Liver (tissue), 9 donors: ENCODE measurements around the gene INTS15. TPM values are rescaled to one million over a fixed set of nuclear protein-coding genes. Genes with fewer than 3 reads are reported as not detected.

Experiments used
- DNase-seq: peaks from one replicate; pipeline ENCODE4 v3.0.0-alpha.2; 2017; ENCODE audit warnings: low spot score
- H3K27ac ChIP-seq, 2 donors: one replicate each; pipeline ENCODE4 v1.7.0; 2013; ENCODE audit warnings: inconsistent platforms in 2 of 2, low read length in 2 of 2, control low read depth in 1 of 2, low read depth in 1 of 2, mild to moderate bottlenecking in 1 of 2
- H3K27me3 ChIP-seq, 4 donors: one replicate each; pipeline versions ENCODE4 v1.6.1 to v1.7.0; 2013; ENCODE audit warnings: low read length in 3 of 4, inconsistent platforms in 1 of 4, mild to moderate bottlenecking in 1 of 4, moderate library complexity in 1 of 4; ENCODE audit not compliant: control insufficient read depth in 4 of 4, insufficient read depth in 4 of 4
- H3K36me3 ChIP-seq, 4 donors: one replicate each; pipeline versions ENCODE4 v1.6.1 to v1.7.0; 2013; ENCODE audit warnings: low read length in 3 of 4, mild to moderate bottlenecking in 3 of 4, low read depth in 1 of 4, moderate library complexity in 1 of 4; ENCODE audit not compliant: control insufficient read depth in 4 of 4, insufficient read depth in 3 of 4
- H3K4me1 ChIP-seq, 4 donors: one replicate each; pipeline versions ENCODE4 v1.6.1 to v1.7.0; 2013; ENCODE audit warnings: low read length in 3 of 4, mild to moderate bottlenecking in 3 of 4, moderate library complexity in 1 of 4; ENCODE audit not compliant: control insufficient read depth in 4 of 4, insufficient read depth in 4 of 4
- H3K4me3 ChIP-seq, 3 donors: one replicate each; pipeline versions ENCODE4 v1.6.1 to v1.7.0; 2013; ENCODE audit warnings: low read length in 3 of 3, control low read depth in 1 of 3, low read depth in 1 of 3, mild to moderate bottlenecking in 1 of 3
- H3K9ac ChIP-seq, 2 donors: one replicate each; pipeline ENCODE4 v1.7.0; 2013; ENCODE audit warnings: low read length in 2 of 2, mild to moderate bottlenecking in 2 of 2, moderate library complexity in 2 of 2, control low read depth in 1 of 2, low read depth in 1 of 2
- H3K9me3 ChIP-seq, 4 donors: one replicate each; pipeline versions ENCODE4 v1.6.1 to v1.7.0; 2013; ENCODE audit warnings: low read length in 3 of 4; ENCODE audit not compliant: control insufficient read depth in 4 of 4
- EGR1 ChIP-seq, 2 donors: IDR thresholded peaks; 2 replicates each; pipeline ENCODE4 v1.6.1; 2016 to 2018; ENCODE audit warnings: antibody characterized with exemption in 2 of 2, low read depth in 2 of 2
- FOXA1 ChIP-seq: IDR thresholded peaks from 2 replicates; pipeline ENCODE4 v1.6.1; 2016; ENCODE audit warnings: antibody characterized with exemption
- FOXA2 ChIP-seq: IDR thresholded peaks from 2 replicates; pipeline ENCODE4 v1.6.1; 2016; ENCODE audit warnings: antibody characterized with exemption
- GABPA ChIP-seq, 2 donors: IDR thresholded peaks in 1 of 2; conservative IDR thresholded peaks in 1 of 2; 2 replicates each; pipeline ENCODE4 v1.6.1; 2016; ENCODE audit warnings: antibody characterized with exemption in 2 of 2, mild to moderate bottlenecking in 1 of 2, moderate library complexity in 1 of 2
- HNF4A ChIP-seq, 2 donors: conservative IDR thresholded peaks; 2 replicates each; pipeline ENCODE4 v1.6.1; 2016; ENCODE audit warnings: antibody characterized with exemption in 2 of 2, mild to moderate bottlenecking in 2 of 2
- HNF4G ChIP-seq: IDR thresholded peaks from 2 replicates; pipeline ENCODE4 v1.6.1; 2016; ENCODE audit warnings: antibody characterized with exemption
- JUND ChIP-seq, 2 donors: IDR thresholded peaks; 2 replicates each; pipeline ENCODE4 v1.6.1; 2016; ENCODE audit warnings: antibody characterized with exemption in 2 of 2
- NR2F2 ChIP-seq: IDR thresholded peaks from 2 replicates; pipeline ENCODE4 v1.6.1; 2016; ENCODE audit warnings: antibody characterized with exemption
- RXRA ChIP-seq, 2 donors: IDR thresholded peaks; 2 replicates each; pipeline ENCODE4 v1.6.1; 2017 to 2018; ENCODE audit warnings: antibody characterized with exemption in 2 of 2, mild to moderate bottlenecking in 1 of 2
- SP1 ChIP-seq: IDR thresholded peaks from 2 replicates; pipeline ENCODE4 v1.6.1; 2018; ENCODE audit warnings: antibody characterized with exemption, mild to moderate bottlenecking
- TAF1 ChIP-seq: conservative IDR thresholded peaks from 2 replicates; pipeline ENCODE4 v1.6.1; 2016; ENCODE audit warnings: antibody characterized with exemption, mild to moderate bottlenecking
- WGBS: extraction: QIAGEN DNeasy Blood & Tissue Kit; methylation state at CpG from one replicate; pipeline ENCODE4 v1.1.7; 2013; 5-methylcytosine and 5-hydroxymethylcytosine counted together
- polyA plus RNA-seq, 2 donors: library from polyadenylated mRNA; stranded (reverse) in 1 of 2; unstranded in 1 of 2; fragments of 200-250 nt in 1 of 2; fragments of >200 nt in 1 of 2; fragmentation: Nextera tagmentation in 1 of 2; extraction: Ambion mirVana in 1 of 2; gene quantifications; one replicate each; pipeline versions ENCODE4 v1.2.1 to v1.2.3, GENCODE V29; 2013 to 2015
- total RNA-seq, 2 donors: library from RNA; depleted of rRNA; stranded (reverse); fragments of >200 nt; gene quantifications; one replicate each; pipeline ENCODE4 v1.2.3, GENCODE V29; 2014
- TF ChIP-seq, protein P1 (sequence below): IDR thresholded peaks from 2 replicates; pipeline ENCODE4 v1.6.1; 2016; ENCODE audit warnings: antibody characterized with exemption
- TF ChIP-seq, protein P2 (sequence below): fragments of 150-350 bp; IDR thresholded peaks from 2 replicates; pipeline ENCODE4 v1.5.1; 2017; ENCODE audit warnings: improper control_type of control experiment, low read depth, low read length; ENCODE audit not compliant: missing input control
- TF ChIP-seq, protein P3 (sequence below): IDR thresholded peaks from 2 replicates; pipeline ENCODE4 v1.6.1; 2016; ENCODE audit warnings: antibody characterized with exemption
- TF ChIP-seq, protein P4 (sequence below): IDR thresholded peaks from 2 replicates; pipeline ENCODE4 v1.6.1; 2016; ENCODE audit warnings: antibody characterized with exemption
- donor health status: healthy.
- donor health status: healthy.
- donor health status: healthy.
- donor health status: healthy.
- donor health status: healthy.

The INTS15 gene
- total and polyA plus RNA-seq, 4 donors: 5.2 to 10.4 (median 8.2) TPM

DNA sequence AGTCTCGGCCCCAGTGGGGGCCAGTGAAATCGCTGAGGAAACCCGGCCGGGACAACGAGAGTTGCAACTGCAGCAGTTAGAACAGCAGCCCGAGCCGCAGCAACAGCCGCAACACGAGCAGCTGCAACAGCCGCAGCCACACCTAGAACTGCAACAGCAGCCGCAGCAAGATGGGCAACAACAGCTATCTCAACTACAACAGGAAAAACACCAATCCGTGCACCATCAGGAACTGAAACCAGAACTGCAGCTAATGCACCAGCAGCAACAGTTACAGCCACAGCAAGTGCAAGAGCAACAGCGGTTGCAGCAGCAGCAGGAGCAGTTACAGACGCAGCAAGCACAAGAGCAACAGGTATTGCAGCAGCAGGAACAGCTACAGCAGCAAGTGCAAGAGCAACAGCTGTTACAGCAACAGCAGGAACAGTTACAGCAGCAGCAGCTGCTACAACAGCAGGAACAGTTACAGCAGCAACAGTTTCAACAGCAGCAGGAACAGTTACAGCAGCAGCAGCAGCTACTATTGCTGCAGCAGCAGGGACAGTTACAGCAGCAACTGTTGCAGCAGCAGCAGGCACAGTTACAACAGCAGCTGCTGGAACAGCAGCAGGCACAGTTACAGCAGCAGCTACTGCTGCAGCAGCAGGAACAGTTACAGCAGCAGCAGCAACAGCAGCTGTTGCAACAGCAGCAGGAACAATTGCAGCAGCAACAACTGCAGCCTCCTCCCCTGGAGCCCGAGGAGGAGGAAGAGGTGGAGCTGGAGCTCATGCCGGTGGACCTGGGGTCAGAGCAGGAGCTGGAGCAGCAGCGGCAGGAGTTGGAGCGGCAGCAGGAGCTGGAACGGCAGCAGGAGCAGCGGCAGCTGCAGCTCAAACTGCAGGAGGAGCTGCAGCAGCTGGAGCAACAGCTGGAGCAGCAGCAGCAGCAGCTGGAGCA lies 31.6 kb downstream of the INTS15 start:
- Histone ChIP-seq H3K27ac (no peak overlapping the region), H3K4me3 (no peak overlapping the region), H3K4me1 (no peaks in the 10 kb centered on the region), H3K27me3 (no peaks in the 10 kb centered on the region), H3K9me3 (no peaks in the 10 kb centered on the region), H3K9ac (no peak overlapping the region), H3K36me3 (no peaks in the 10 kb centered on the region)
- WGBS: 87% methylated on average over 20 of the region's 20 CpGs
- DNase-seq: no peak
- TF ChIP-seq FOXA2: no peak
- TF ChIP-seq, protein P1, sequence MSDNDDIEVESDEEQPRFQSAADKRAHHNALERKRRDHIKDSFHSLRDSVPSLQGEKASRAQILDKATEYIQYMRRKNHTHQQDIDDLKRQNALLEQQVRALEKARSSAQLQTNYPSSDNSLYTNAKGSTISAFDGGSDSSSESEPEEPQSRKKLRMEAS: no peak
- TF ChIP-seq JUND (IDR thresholded peaks at IDR 0.05): no peak
- no peak for TF ChIP-seq FOXA1
- no peak for TF ChIP-seq RXRA (IDR thresholded peaks at IDR 0.05)
- TF ChIP-seq NR2F2: no peak
- TF ChIP-seq HNF4A (conservative IDR thresholded peaks at IDR 0.05): no peak
- TF ChIP-seq HNF4G: no peak
- no peak for TF ChIP-seq GABPA (IDR thresholded peaks at IDR 0.05 in 1 of 2, conservative IDR thresholded peaks at IDR 0.05 in 1 of 2)
- TF ChIP-seq TAF1: no peak
- TF ChIP-seq, protein P2, sequence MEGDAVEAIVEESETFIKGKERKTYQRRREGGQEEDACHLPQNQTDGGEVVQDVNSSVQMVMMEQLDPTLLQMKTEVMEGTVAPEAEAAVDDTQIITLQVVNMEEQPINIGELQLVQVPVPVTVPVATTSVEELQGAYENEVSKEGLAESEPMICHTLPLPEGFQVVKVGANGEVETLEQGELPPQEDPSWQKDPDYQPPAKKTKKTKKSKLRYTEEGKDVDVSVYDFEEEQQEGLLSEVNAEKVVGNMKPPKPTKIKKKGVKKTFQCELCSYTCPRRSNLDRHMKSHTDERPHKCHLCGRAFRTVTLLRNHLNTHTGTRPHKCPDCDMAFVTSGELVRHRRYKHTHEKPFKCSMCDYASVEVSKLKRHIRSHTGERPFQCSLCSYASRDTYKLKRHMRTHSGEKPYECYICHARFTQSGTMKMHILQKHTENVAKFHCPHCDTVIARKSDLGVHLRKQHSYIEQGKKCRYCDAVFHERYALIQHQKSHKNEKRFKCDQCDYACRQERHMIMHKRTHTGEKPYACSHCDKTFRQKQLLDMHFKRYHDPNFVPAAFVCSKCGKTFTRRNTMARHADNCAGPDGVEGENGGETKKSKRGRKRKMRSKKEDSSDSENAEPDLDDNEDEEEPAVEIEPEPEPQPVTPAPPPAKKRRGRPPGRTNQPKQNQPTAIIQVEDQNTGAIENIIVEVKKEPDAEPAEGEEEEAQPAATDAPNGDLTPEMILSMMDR: no peak

DNA sequence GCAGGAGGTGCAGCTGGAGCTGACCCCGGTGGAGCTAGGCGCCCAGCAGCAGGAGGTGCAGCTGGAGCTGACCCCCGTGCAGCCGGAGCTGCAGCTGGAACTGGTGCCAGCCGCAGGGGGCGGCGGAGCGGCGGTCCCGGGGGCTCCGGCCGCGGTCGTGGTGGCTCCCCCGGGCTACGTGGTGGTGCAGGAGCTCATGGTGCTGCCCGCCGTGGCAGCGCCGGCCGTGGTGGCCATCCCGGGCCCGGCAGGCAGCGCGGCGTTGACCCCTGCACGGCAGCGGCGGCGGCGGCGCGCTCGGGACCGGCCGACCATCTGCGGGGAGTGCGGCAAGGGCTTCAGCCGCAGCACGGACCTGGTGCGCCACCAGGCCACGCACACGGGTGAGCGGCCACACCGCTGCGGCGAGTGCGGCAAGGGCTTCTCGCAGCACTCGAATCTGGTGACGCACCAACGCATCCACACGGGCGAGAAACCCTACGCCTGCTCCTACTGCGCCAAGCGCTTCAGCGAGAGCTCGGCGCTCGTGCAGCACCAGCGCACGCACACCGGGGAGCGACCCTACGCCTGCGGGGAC lies 32.4 kb downstream of the INTS15 start:
- DNase-seq: no peak
- no peaks in the 10 kb centered on the region for H3K27me3 ChIP-seq
- H3K9ac ChIP-seq: no peak overlapping the region
- WGBS: 97% methylated on average over 67 of the region's 67 CpGs
- no peaks in the 10 kb centered on the region for H3K4me1 ChIP-seq
- TF ChIP-seq FOXA2: no peak
- TF ChIP-seq EGR1 (IDR thresholded peaks at IDR 0.05; ENCODE audit: low read depth in 2 of 2): no peak
- H3K36me3 ChIP-seq: no peaks in the 10 kb centered on the region
- H3K27ac ChIP-seq: no peak overlapping the region
- no peak overlapping the region for H3K4me3 ChIP-seq
- H3K9me3 ChIP-seq: no peaks in the 10 kb centered on the region

DNA sequence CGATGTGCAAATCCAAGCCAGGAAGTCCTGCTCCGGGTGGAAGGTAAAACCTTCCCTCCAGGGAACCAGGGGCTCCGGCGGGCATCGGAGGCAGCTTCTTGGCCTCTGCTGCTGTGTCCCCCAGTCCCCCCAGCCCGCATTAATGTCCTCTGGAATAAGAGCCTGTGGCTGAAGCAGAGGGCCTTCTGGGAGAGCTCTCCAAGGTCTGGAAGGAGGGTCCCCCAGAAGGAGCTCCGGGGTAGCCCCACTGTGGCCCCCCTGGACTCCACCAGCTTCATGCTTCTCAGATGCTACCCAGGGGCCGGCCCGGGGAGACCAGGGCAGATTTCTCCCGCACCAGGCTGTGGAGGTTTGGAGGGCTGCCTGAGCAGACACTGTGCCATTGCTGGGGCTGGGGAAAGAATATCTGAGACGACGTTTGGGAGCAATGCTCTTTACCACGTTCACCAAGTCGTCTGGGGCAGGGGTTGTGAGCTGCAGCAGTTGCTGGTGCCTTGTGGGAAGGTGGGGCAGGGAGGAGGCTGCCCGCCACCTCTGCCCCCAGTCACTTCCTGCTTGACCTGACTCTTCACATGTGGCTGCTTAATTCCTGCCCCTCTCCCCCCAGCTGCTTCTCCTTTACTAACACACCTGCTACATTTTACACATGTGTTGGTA lies 33.9 kb downstream of the INTS15 start:
- H3K9me3 ChIP-seq: no peaks in the 10 kb centered on the region
- H3K27me3 ChIP-seq: no peaks in the 10 kb centered on the region
- H3K4me3 ChIP-seq: no peak overlapping the region
- DNase-seq: no peak
- H3K4me1 ChIP-seq: no peaks in the 10 kb centered on the region
- no peak overlapping the region for H3K9ac ChIP-seq
- 80% methylated on average over 15 of the region's 15 CpGs for WGBS
- no peaks in the 10 kb centered on the region for H3K36me3 ChIP-seq
- H3K27ac ChIP-seq: no peak overlapping the region
- TF ChIP-seq SP1 (no peak), GABPA (IDR thresholded peaks at IDR 0.05 in 1 of 2, conservative IDR thresholded peaks at IDR 0.05 in 1 of 2) (no peak), TAF1 (no peak), EGR1 (IDR thresholded peaks at IDR 0.05; ENCODE audit: low read depth in 2 of 2) (no peak), JUND (IDR thresholded peaks at IDR 0.05) (no peak), FOXA2 (no peak), RXRA (IDR thresholded peaks at IDR 0.05) (no peak), HNF4A (conservative IDR thresholded peaks at IDR 0.05) (no peak), FOXA1 (no peak)
- TF ChIP-seq, protein P2: no peak
- TF ChIP-seq, protein P3, sequence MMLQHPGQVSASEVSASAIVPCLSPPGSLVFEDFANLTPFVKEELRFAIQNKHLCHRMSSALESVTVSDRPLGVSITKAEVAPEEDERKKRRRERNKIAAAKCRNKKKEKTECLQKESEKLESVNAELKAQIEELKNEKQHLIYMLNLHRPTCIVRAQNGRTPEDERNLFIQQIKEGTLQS: no peak
- TF ChIP-seq, protein P4, sequence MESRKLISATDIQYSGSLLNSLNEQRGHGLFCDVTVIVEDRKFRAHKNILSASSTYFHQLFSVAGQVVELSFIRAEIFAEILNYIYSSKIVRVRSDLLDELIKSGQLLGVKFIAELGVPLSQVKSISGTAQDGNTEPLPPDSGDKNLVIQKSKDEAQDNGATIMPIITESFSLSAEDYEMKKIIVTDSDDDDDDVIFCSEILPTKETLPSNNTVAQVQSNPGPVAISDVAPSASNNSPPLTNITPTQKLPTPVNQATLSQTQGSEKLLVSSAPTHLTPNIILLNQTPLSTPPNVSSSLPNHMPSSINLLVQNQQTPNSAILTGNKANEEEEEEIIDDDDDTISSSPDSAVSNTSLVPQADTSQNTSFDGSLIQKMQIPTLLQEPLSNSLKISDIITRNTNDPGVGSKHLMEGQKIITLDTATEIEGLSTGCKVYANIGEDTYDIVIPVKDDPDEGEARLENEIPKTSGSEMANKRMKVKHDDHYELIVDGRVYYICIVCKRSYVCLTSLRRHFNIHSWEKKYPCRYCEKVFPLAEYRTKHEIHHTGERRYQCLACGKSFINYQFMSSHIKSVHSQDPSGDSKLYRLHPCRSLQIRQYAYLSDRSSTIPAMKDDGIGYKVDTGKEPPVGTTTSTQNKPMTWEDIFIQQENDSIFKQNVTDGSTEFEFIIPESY: no peak
